Measurements from ENCODE around the gene C17orf50. TPM values are rescaled to one million over a fixed set of nuclear protein-coding genes. Genes with fewer than 3 reads are reported as not detected.

Gene C17orf50
- total RNA-seq, 2 donors from 2014 or later = not detected

DNA sequence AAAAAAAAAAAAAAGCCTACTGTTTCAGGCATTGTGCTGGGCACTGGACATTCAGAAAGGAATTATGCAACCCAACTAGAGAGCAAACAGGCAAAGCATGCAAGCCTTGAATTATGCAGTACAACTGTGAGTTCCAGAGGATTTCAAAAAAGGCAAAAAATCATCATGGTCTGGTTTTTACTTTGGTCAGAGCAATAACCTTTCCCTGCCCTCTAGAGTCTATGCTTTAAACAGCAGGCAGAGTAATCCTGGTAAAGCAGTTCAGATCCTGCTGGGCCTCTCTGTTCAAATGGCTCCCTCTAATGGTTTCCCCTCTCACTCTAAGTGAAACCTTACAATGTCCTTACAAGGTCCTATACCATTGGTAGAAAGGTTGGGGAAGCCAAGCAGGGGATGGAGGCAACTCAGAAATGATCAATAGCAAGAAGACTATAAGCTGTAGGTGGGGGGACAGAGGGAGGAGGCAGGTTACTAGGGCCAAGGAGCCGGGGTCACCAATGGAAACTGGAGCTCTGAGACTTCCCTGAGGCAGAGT is 44.0 kb downstream of the C17orf50 start:
- peaks cover 12% of the 10 kb centered on the region for H3K4me1 ChIP-seq
- intact Hi-C loops (cut with DNase I) = loop anchor here (5.0 kb wide), 1 partner anchor 37 kb away; no protein-coding TSS in a partner anchor
- H3K4me3 ChIP-seq = no peak overlapping the region
- peak in 1 of 3 donors; percentile 21 for TF ChIP-seq POLR2A (IDR thresholded peaks at IDR 0.05)
- TF ChIP-seq, protein P1, sequence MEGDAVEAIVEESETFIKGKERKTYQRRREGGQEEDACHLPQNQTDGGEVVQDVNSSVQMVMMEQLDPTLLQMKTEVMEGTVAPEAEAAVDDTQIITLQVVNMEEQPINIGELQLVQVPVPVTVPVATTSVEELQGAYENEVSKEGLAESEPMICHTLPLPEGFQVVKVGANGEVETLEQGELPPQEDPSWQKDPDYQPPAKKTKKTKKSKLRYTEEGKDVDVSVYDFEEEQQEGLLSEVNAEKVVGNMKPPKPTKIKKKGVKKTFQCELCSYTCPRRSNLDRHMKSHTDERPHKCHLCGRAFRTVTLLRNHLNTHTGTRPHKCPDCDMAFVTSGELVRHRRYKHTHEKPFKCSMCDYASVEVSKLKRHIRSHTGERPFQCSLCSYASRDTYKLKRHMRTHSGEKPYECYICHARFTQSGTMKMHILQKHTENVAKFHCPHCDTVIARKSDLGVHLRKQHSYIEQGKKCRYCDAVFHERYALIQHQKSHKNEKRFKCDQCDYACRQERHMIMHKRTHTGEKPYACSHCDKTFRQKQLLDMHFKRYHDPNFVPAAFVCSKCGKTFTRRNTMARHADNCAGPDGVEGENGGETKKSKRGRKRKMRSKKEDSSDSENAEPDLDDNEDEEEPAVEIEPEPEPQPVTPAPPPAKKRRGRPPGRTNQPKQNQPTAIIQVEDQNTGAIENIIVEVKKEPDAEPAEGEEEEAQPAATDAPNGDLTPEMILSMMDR (IDR thresholded peaks at IDR 0.05) = peak; percentile 62 to 98 (median 94)
- H3K27me3 ChIP-seq = no peaks in the 10 kb centered on the region
- peak; percentile 50 for ATAC-seq
- peak overlapping the region in 1 of 4 donors; percentile 5 for H3K27ac ChIP-seq
- H3K36me3 ChIP-seq (replicated peaks in 1 of 2; ENCODE audit: insufficient read depth in 1 of 2, low read depth in 2 of 2) = no peaks in the 10 kb centered on the region
- DNase-seq = peak; percentile 47 to 82 (median 63)
- H3K9me3 ChIP-seq = no peaks in the 10 kb centered on the region
- WGBS, 2 donors = 20 to 27% methylated on average over 1 of the region's 1 CpG

DNA sequence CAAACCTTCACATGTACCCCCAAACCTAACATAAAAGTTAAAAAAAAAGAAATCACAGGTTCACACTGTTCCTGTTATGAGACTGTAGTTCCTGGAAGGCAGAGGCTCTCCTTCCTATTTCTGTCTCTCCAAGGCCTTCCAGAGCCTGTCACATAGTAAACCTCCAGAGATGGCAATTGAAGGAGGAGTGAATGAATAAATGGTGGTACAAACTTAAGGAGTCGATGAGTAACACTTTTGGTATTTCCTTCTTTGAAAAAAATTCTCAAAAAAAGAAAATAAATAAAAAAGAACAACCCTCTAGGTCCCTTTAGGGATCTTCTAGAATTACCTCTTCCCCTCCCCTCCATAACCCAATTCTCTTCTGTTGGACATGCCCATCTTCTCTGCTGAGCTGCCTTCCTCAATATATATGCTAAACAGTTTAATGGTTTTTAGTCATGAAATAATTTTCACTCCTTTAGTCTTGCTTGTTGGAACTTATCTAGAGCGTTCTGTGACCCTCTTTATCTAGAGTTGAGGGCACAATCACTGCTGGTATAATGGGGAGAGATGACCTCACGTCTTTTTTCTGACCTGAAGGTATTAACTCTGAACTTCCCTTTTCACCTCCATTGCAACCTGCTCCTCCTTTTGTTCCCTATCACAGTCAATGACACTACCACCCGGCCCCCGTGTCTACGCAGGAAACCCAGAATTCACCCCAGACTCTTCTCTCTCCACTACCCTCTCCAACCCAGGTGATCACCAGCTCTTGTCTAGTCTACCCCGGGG is 46.9 kb downstream of the C17orf50 start:
- H3K27me3 ChIP-seq = no peaks in the 10 kb centered on the region
- H3K4me3 ChIP-seq = no peak overlapping the region
- no peaks in the 10 kb centered on the region for H3K36me3 ChIP-seq (replicated peaks in 1 of 2; ENCODE audit: insufficient read depth in 1 of 2, low read depth in 2 of 2)
- intact Hi-C loops (cut with DNase I) = loop anchor here (5.0 kb wide), 1 partner anchor 40 kb away; no protein-coding TSS in a partner anchor
- 68 to 72% methylated on average over 7 of the region's 7 CpGs for WGBS, 2 donors
- TF ChIP-seq, protein P1 (IDR thresholded peaks at IDR 0.05) = no peak
- no peak for TF ChIP-seq POLR2A (IDR thresholded peaks at IDR 0.05)
- DNase-seq (no peak), ATAC-seq (no peak)
- H3K27ac ChIP-seq = no peak overlapping the region
- no peaks in the 10 kb centered on the region for H3K9me3 ChIP-seq
- peaks cover 26% of the 10 kb centered on the region for H3K4me1 ChIP-seq

DNA sequence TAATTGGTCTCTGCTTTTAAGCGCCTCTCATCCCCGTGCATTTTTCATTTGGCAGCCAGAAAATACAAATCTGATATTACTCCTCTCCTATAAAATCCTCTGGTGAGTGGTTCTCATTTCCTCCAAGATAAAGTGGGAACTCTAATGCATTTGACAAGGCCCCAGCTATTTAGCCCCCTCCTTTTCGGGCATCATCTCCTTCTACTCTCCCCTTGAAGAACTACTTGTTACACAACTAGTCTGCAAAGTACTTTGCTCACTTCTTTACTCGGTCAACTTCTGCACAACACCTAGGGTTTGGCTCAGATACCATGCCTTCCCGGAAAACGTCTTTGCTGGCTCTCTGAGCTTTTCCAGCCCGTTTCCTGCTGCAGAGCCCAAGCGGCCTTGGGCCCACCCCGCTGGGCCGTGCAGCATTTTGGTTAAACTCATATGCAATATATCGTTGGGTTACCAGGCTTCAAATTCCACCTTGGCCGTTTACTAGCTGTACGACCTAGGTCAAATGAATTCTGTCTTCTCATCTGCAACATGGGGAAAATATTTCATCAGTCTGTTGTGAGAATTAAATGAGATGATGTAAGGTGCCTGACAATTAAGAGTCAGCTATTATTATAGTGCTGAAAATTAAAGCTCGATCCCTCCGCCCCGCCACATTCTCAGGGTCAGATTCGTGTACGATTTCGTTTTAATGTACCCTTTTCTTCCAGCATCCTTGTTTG is 47.7 kb downstream of the C17orf50 start:
- H3K27me3 ChIP-seq = no peaks in the 10 kb centered on the region
- peak overlapping the region; percentile 87 to 98 (median 94) for H3K27ac ChIP-seq
- no peak for TF ChIP-seq POLR2A (IDR thresholded peaks at IDR 0.05)
- H3K4me3 ChIP-seq = peak overlapping the region in 1 of 2 donors; percentile 93
- H3K4me1 ChIP-seq = peaks cover 26% of the 10 kb centered on the region
- H3K9me3 ChIP-seq = no peaks in the 10 kb centered on the region
- no peaks in the 10 kb centered on the region for H3K36me3 ChIP-seq (replicated peaks in 1 of 2; ENCODE audit: insufficient read depth in 1 of 2, low read depth in 2 of 2)
- WGBS, 2 donors = 23 to 24% methylated on average over 19 of the region's 19 CpGs
- DNase-seq (no peak), ATAC-seq (no peak)
- intact Hi-C loops (cut with DNase I) = loop anchor here (5.0 kb wide), 1 partner anchor 41 kb away; no protein-coding TSS in a partner anchor

DNA sequence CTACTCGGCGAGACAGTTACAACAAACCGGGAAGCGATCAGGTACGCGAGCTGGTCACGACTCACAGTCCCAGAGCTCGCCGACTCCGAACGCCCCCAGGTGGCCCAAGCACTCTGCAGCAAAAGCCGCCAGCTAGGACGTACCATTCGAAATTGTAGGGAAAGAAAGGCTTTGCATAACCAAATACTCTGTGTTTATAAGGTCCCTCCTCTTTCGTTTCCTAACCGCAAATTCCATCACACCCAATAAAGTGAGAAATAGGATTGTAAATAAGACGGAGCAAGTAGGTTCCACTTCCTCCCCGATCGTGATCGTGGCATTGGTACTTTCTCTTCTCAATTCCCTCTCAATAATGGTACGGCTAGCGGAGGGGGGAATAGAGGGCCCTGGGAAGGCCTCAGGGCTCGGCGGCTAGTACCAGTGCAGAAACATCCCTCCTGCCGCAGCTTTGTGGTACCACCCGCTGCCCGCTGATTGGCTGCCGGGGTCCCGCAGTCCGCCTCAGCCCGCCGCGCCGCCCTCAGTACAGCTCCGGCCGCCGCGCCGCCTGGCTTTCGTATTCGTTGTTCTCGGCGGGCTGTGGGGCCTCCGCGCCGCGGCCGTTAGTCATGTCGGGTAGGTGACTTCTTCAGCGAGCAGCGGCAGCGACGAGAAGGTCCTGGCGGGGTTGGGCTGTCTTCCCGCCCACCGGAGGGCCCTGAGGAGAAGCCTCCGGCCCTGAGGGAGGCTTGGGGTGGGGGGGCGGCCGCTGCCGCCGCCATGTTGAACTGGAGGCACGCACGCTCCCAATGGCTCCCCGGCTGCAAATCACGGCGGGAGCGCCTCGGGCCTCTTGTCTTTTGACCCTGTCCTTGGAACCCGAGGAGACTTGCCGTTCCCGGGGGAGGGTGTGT is 48.5 kb downstream of the C17orf50 start, which contains the start of gene TAF15:
TSS of gene TAF15 (plus strand) at position 523 of the 893 bp plus-strand sequence. CDS start at position 609, 86 bp downstream.
- peak; percentile 96 to 98 (median 96) for DNase-seq
- Histone ChIP-seq H3K27ac (peak within 1 kb of the TSS; percentile 87 to 98 (median 94)), H3K4me1 (peaks cover 26% of the 10 kb centered on the region), H3K27me3 (no peaks in the 10 kb centered on the region), H3K4me3 (peak within 1 kb of the TSS; percentile 84 to 93), H3K36me3 (replicated peaks in 1 of 2; ENCODE audit: insufficient read depth in 1 of 2, low read depth in 2 of 2) (no peaks in the 10 kb centered on the region), H3K9me3 (no peaks in the 10 kb centered on the region)
- intact Hi-C loops (cut with DNase I) = loop anchor here (5.0 kb wide), 1 partner anchor 42 kb away; no protein-coding TSS in a partner anchor
- ATAC-seq = peak; percentile 97
- 1% methylated on average over 25 to 61 of the region's 71 CpGs for WGBS, 2 donors
- peak; percentile 99 for TF ChIP-seq POLR2A (IDR thresholded peaks at IDR 0.05)
- TF ChIP-seq, protein P1 (IDR thresholded peaks at IDR 0.05) = peak; percentile 37 to 93 (median 82)
